Measurements from ENCODE around the gene KDM4C. TPM values are rescaled to one million over a fixed set of nuclear protein-coding genes. Genes with fewer than 3 reads are reported as not detected.

The KDM4C gene
- total and polyA plus RNA-seq, 2 of the 8 experiments (the other 6 are each of a cell fraction or from before 2014, with no cell fraction given), result 13.0 to 26.1 TPM

DNA sequence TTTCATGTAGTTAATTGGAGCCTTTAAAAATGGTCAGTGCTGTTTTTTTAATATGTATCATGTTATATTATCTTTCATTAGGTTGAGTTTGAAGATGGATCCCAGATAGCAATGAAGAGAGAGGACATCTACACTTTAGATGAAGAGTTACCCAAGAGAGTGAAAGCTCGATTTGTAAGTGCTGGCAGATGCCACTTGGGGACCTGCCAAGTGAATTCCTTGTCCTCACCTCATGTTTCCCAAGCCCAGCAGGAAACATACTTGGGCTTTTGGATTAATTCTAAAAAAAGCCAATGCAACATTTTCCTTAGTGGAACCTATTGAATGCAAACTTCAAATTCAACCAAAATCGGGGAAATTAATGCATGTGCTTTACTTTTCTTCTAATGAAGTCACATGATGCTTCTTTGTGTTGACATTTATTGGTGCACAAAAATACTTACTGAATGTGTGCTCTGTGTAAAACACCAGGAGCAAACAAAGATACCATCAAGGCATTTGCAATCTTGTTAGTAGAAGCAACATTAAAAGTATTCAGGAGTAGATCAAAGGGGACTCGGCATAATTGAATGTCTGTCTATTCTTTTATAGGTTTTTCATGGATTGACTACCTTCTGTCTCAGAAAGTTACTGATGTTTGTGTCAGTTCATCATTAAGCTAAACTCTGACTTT, 412.1 kb downstream of the KDM4C start:
- H3K18ac ChIP-seq (ENCODE audit: extremely low read depth, low read length), result no peak overlapping the region
- H3K4me2 ChIP-seq (ENCODE audit: insufficient read depth in 1 of 2, low read depth in 2 of 2, low read length in 2 of 2), result no peak overlapping the region
- no peaks in the 10 kb centered on the region for H3K9me3 ChIP-seq (ENCODE audit: insufficient read depth in 2 of 2, low read depth in 1 of 2, low read length in 1 of 2)
- no peak overlapping the region for H4K91ac ChIP-seq (replicated peaks; ENCODE audit: insufficient read length, low read length)
- no peak overlapping the region for H2BK120ac ChIP-seq (replicated peaks; ENCODE audit: low read depth, low read length)
- no peak overlapping the region for H4K5ac ChIP-seq (ENCODE audit: insufficient read length, low read depth, low read length)
- H3K27me3 ChIP-seq (replicated peaks in 1 of 4; ENCODE audit: control insufficient read depth in 3 of 4, extremely low read depth in 1 of 4, insufficient read depth in 3 of 4, low read length in 3 of 4), result no peaks in the 10 kb centered on the region
- WGBS, 2 experiments (ENCODE audit: extremely low coverage in 1 of 2, insufficient coverage in 1 of 2, insufficient read length in 1 of 2, insufficient replicate concordance in 2 of 2, low coverage in 1 of 2, low lambda C conversion rate in 2 of 2, missing lambda C conversion rate in 1 of 2), result 86% methylated on average over 3 of the region's 3 CpGs; no CpG with 5 or more reads in 1 of the 2 experiments
- H3K79me1 ChIP-seq (ENCODE audit: low read depth, low read length), result no peaks in the 10 kb centered on the region
- FAIRE-seq (no peak), DNase-seq (ENCODE audit: low read depth in 1 of 2, low spot score in 2 of 2) (no peak)
- no peak overlapping the region for H3K14ac ChIP-seq (ENCODE audit: insufficient read length)
- no peak overlapping the region for H3K23ac ChIP-seq (ENCODE audit: insufficient read length)
- no peak overlapping the region for H2AFZ ChIP-seq (ENCODE audit: low read length)
- H2AK5ac ChIP-seq (ENCODE audit: low read depth, low read length), result no peak overlapping the region
- H4K8ac ChIP-seq (ENCODE audit: extremely low read depth, insufficient read depth, low read length), result no peak overlapping the region
- no peak overlapping the region for H3K9ac ChIP-seq (replicated peaks in 1 of 4; ENCODE audit: extremely low read depth in 1 of 4, low read depth in 3 of 4, low read length in 3 of 4)
- H2BK15ac ChIP-seq (ENCODE audit: low read length), result no peak overlapping the region
- no peaks in the 10 kb centered on the region for H3K23me2 ChIP-seq (ENCODE audit: low read depth, low read length)
- no peak overlapping the region for H3K4ac ChIP-seq (replicated peaks; ENCODE audit: insufficient read length, low read depth, low read length)
- H3K4me3 ChIP-seq (ENCODE audit: extremely low read depth in 1 of 4, insufficient read depth in 2 of 4, low read depth in 3 of 4, low read length in 4 of 4), result no peak overlapping the region
- TF ChIP-seq YY1 (IDR thresholded peaks at IDR 0.05; ENCODE audit: low read depth, low read length), result no peak
- TF ChIP-seq CBX5 (IDR thresholded peaks at IDR 0.05; ENCODE audit: low read depth, low read length), result no peak
- ChIA-PET POLR2A (ENCODE audit: partially characterized antibody) (no interaction called here), CTCF (ENCODE audit: partially characterized antibody) (interaction anchor here (0.6 to 2.7 kb wide), 4 partner anchors 16 to 402 kb away, joined by 4 to 15 read pairs (median 4); no protein-coding TSS in a partner anchor)
- peaks cover 0 to 6% (median 4%) of the 10 kb centered on the region in 4 experiments; a peak in 4 of 7 replicates for H3K4me1 ChIP-seq (replicated peaks in 1 of 4; ENCODE audit: control insufficient read depth in 3 of 4, insufficient read depth in 4 of 4, low read length in 3 of 4)
- no peak overlapping the region for H2BK12ac ChIP-seq (ENCODE audit: low read depth, low read length)
- H2BK5ac ChIP-seq (ENCODE audit: low read depth, low read length), result no peak overlapping the region
- no peak overlapping the region for H3K27ac ChIP-seq (ENCODE audit: low read depth, low read length)
- H3K36me3 ChIP-seq (ENCODE audit: control insufficient read depth in 2 of 4, insufficient read depth in 4 of 4, low read length in 3 of 4), result no peaks in the 10 kb centered on the region; a peak in 2 of 8 replicates
- H4K20me1 ChIP-seq (replicated peaks in 1 of 2; ENCODE audit: control insufficient read depth in 1 of 2, insufficient read depth in 2 of 2, low read length in 2 of 2), result no peaks in the 10 kb centered on the region
- no peak overlapping the region for H3K56ac ChIP-seq (replicated peaks; ENCODE audit: insufficient read length, low read depth, low read length)
- H3K79me2 ChIP-seq (ENCODE audit: control insufficient read depth in 1 of 2, insufficient read depth in 2 of 2, low read length in 2 of 2), result no peaks in the 10 kb centered on the region
- H2BK20ac ChIP-seq (ENCODE audit: low read length), result no peak overlapping the region

Measured in H1 (cell line).